Retinal pigment epithelial cell (primary cell): Measurements from ENCODE around the gene EMILIN2.

Source experiments
- DNase-seq: peaks from one replicate; pipeline ENCODE4 v3.0.0-alpha.2; 2010; ENCODE audit warnings: low read depth
- H3K4me3 ChIP-seq: 2 replicates; pipeline ENCODE4 v1.5.1; 2011; ENCODE audit warnings: mild to moderate bottlenecking, low read length, control low read depth, moderate library complexity
- TF ChIP-seq, protein P1 (sequence below): conservative IDR thresholded peaks from 2 replicates; pipeline ENCODE4 v1.5.1; 2011; ENCODE audit warnings: low read depth, low read length, control low read depth, inconsistent platforms

Gene EMILIN2

GRCh38 chr18:2889761-2890192 lies 43.0 kb downstream of the EMILIN2 start:
- DNase-seq: no peak
- TF ChIP-seq, protein P1, sequence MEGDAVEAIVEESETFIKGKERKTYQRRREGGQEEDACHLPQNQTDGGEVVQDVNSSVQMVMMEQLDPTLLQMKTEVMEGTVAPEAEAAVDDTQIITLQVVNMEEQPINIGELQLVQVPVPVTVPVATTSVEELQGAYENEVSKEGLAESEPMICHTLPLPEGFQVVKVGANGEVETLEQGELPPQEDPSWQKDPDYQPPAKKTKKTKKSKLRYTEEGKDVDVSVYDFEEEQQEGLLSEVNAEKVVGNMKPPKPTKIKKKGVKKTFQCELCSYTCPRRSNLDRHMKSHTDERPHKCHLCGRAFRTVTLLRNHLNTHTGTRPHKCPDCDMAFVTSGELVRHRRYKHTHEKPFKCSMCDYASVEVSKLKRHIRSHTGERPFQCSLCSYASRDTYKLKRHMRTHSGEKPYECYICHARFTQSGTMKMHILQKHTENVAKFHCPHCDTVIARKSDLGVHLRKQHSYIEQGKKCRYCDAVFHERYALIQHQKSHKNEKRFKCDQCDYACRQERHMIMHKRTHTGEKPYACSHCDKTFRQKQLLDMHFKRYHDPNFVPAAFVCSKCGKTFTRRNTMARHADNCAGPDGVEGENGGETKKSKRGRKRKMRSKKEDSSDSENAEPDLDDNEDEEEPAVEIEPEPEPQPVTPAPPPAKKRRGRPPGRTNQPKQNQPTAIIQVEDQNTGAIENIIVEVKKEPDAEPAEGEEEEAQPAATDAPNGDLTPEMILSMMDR: no peak
- no peak overlapping the region for H3K4me3 ChIP-seq

DNA sequence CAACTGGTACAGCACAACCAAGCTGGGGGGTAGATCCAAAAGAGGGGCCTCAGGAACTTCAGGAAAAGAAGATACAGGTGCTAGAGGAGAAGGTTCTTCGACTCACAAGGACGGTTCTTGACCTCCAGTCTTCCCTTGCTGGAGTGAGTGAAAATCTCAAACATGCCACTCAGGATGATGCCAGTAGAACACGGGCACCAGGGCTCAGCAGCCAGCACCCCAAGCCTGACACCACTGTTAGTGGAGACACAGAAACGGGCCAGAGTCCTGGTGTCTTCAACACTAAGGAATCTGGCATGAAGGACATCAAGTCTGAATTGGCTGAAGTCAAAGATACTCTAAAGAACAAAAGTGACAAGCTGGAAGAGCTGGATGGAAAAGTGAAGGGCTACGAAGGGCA lies 43.8 kb downstream of the EMILIN2 start:
- no peak overlapping the region for H3K4me3 ChIP-seq
- TF ChIP-seq, protein P1: no peak
- no peak for DNase-seq

GRCh38 chr18:2891526-2892431 lies 45.0 kb downstream of the EMILIN2 start:
- TF ChIP-seq, protein P1: no peak
- no peak overlapping the region for H3K4me3 ChIP-seq
- no peak for DNase-seq

DNA sequence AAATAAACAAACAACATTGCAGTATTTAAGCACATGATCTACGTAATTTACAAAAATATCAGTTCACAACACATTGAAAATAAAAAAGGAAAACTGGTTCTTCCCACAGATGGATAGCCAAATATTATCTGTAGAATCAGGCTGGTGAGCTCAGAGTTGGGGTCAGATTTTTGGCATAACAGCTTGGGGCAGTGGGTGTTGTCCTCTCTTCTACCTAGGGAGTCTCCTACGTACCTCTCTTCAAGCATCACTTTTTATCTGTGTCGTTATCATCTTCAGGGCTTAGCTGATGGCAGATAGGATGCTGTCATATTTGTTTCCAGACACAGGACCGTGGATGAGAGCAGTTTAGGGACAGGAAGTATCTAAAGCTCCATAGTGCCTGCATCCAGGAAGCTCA lies 46.2 kb downstream of the EMILIN2 start:
- no peak overlapping the region for H3K4me3 ChIP-seq
- TF ChIP-seq, protein P1: no peak
- no peak for DNase-seq

DNA sequence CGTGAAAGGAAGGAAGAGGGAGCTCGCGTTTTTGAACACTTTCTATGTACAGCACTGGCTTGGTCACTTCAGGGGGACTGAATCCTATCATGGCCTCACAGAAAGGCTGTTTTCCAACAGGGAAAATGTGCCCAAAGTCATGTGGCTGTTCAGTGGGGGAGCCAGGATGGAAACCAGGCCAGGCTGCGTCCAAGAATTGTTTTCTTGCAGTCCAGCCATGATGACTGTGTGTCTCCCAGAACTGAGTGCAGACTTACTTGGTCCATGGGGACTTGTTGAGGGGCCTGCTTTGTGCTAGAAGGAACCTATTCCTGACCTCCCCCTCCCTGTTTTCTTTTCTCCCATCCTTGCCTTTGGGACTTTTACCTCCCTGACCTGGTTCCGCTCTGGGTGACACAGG lies 46.9 kb downstream of the EMILIN2 start:
- TF ChIP-seq, protein P1: no peak
- no peak for DNase-seq

DNA sequence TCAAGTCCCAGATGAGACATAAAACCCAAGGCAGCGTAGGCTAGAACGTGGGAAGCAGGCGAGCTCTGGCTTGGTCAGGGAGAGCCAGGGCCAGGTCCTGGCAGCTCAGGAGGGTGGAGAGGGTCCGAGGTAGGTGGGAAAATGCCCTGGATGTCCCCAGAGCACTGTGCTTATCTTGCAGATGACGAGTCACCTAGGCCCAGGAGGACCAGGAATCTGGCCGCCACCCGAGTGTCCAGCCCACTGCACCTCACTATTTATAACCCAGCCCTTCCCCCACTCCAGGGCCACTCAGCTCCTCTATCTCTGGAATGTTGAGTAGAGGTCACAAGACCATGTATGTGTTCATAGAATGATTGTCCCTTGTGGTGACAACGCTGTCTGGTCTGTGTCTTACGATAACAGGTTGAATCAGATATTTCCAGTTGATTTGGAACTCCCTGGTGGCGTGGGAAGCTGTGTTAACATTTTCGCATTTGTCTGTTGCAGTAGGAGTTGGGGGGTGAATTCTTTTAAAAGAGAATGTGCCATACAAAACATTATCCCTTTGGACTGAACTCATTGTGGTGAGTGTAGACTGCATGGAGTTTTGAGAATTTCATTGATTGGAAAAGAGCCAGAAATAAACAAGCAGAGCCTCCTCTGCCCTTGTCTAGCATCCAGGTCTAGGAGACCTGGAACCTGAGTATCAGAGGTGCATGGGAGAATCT lies 47.5 kb downstream of the EMILIN2 start:
- TF ChIP-seq, protein P1: no peak
- no peak for DNase-seq
- H3K4me3 ChIP-seq: no peak overlapping the region

More for the DNA sequence above, 46.9 kb downstream of the EMILIN2 start:
- no peak overlapping the region for H3K4me3 ChIP-seq
